Measurements from ENCODE around the gene SLC7A1. TPM values are rescaled to one million over a fixed set of nuclear protein-coding genes. Genes with fewer than 3 reads are reported as not detected.
A peak's percentile ranks its signal among the peaks of the same experiment; 100 is the strongest.

The SLC7A1 gene
- total and polyA plus RNA-seq, 4 donors, result 6.6 to 53.8 (median 10.5) TPM

DNA sequence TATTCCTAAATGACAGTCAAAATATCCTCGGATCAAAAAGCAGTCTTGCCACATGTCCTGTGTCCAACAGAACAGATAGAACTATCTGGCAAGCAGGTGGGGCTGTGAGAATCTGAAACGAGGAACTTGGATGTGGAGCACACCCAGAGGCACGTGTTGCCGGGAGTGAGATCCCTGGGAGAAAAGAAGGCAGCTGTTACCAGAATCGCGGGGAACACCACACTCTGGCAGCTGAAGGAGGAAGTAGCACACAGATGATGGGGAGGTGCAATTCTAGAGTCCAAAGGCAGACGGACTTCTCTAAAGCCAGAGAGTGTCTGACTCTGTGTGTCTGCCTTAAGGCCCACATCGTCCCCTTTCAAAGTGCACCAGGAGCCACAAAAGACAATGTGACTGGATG is 22.3 kb downstream of the SLC7A1 start:
- H3K36me3 ChIP-seq (ENCODE audit: control insufficient read depth in 4 of 4, insufficient read depth in 4 of 4, low read length in 4 of 4), result no peaks in the 10 kb centered on the region
- 3 to 27% methylated on average over 8 of the region's 8 CpGs for WGBS, 2 donors
- peaks cover 0 to 10% (median 0%) of the 10 kb centered on the region in 5 donors for H3K4me1 ChIP-seq (ENCODE audit: control insufficient read depth in 5 of 5, insufficient read depth in 5 of 5, low read length in 5 of 5)
- H3K9ac ChIP-seq (ENCODE audit: insufficient read depth in 1 of 2, low read length in 2 of 2), result no peak overlapping the region
- peak in 1 of 3 donors; percentile 27 for DNase-seq
- H3K27ac ChIP-seq (ENCODE audit: low read depth in 1 of 2, low read length in 1 of 2), result no peak overlapping the region
- no peaks in the 10 kb centered on the region for H3K27me3 ChIP-seq (ENCODE audit: control insufficient read depth in 3 of 3, insufficient read depth in 3 of 3, low read length in 2 of 3)
- ATAC-seq (ENCODE audit: insufficient read depth, low FRiP score), result no peak
- TF ChIP-seq, protein P1, sequence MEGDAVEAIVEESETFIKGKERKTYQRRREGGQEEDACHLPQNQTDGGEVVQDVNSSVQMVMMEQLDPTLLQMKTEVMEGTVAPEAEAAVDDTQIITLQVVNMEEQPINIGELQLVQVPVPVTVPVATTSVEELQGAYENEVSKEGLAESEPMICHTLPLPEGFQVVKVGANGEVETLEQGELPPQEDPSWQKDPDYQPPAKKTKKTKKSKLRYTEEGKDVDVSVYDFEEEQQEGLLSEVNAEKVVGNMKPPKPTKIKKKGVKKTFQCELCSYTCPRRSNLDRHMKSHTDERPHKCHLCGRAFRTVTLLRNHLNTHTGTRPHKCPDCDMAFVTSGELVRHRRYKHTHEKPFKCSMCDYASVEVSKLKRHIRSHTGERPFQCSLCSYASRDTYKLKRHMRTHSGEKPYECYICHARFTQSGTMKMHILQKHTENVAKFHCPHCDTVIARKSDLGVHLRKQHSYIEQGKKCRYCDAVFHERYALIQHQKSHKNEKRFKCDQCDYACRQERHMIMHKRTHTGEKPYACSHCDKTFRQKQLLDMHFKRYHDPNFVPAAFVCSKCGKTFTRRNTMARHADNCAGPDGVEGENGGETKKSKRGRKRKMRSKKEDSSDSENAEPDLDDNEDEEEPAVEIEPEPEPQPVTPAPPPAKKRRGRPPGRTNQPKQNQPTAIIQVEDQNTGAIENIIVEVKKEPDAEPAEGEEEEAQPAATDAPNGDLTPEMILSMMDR (IDR thresholded peaks at IDR 0.05; ENCODE audit: control extremely low read depth, extremely low read depth), result no peak
- H3K4me3 ChIP-seq, result no peak overlapping the region
- no peaks in the 10 kb centered on the region for H3K9me3 ChIP-seq (ENCODE audit: control insufficient read depth in 4 of 4, insufficient read depth in 3 of 4, low read length in 3 of 4)

- ATAC-seq (ENCODE audit: insufficient read depth, low FRiP score), result no peak
- no peaks in the 10 kb centered on the region for H3K27me3 ChIP-seq (ENCODE audit: control insufficient read depth in 3 of 3, insufficient read depth in 3 of 3, low read length in 2 of 3)
- no peaks in the 10 kb centered on the region for H3K36me3 ChIP-seq (ENCODE audit: control insufficient read depth in 4 of 4, insufficient read depth in 4 of 4, low read length in 4 of 4)
- 63 to 72% methylated on average over 5 of the region's 5 CpGs for WGBS, 2 donors
- no peak overlapping the region for H3K4me3 ChIP-seq
- TF ChIP-seq, protein P1 (IDR thresholded peaks at IDR 0.05; ENCODE audit: control extremely low read depth, extremely low read depth), result no peak
- H3K9me3 ChIP-seq (ENCODE audit: control insufficient read depth in 4 of 4, insufficient read depth in 3 of 4, low read length in 3 of 4), result no peaks in the 10 kb centered on the region
- H3K9ac ChIP-seq (ENCODE audit: insufficient read depth in 1 of 2, low read length in 2 of 2), result no peak overlapping the region
- DNase-seq, result no peak
- H3K27ac ChIP-seq (ENCODE audit: low read depth in 1 of 2, low read length in 1 of 2), result no peak overlapping the region
- peaks cover 0 to 10% (median 0%) of the 10 kb centered on the region in 5 donors for H3K4me1 ChIP-seq (ENCODE audit: control insufficient read depth in 5 of 5, insufficient read depth in 5 of 5, low read length in 5 of 5)
These were observed 22.9 kb downstream of the SLC7A1 start for GRCh38 chr13:29572575-29572974.

DNA sequence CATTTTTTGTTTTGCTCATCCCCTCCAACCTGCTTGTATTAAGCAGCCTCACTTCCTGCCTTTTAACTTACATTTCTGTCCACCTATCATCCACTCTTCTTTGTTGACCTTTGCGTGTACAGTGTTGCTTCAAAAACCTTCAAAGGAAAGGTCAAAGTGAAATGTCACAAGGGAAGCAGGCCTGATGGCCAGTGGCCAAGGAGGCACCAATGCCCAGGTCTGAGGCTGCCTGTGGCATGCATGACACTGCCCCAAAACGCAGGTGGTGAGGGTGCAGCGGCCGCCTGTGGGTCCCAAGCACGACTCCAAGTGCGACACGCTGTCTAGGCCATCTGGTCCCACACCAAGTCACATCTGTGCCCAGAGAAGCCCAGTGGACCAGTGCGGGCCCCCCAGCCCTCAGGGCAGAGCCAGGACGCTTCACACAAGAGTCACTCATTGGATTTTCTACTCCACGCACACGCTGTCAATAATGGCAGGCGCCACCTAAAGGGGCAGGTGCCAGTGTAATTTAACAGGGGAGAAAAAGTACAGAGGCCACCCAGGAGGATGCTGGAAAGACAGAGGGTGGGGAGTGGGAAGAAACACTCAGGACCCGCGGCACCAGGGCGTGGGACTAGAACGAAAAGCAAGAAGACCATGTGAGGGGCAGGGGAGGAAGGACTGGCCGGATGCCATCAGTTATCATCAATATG is 23.5 kb downstream of the SLC7A1 start:
- no peaks in the 10 kb centered on the region for H3K9me3 ChIP-seq (ENCODE audit: control insufficient read depth in 4 of 4, insufficient read depth in 3 of 4, low read length in 3 of 4)
- 95 to 96% methylated on average over 17 of the region's 17 CpGs for WGBS, 2 donors
- TF ChIP-seq, protein P1 (IDR thresholded peaks at IDR 0.05; ENCODE audit: control extremely low read depth, extremely low read depth), result no peak
- no peaks in the 10 kb centered on the region for H3K36me3 ChIP-seq (ENCODE audit: control insufficient read depth in 4 of 4, insufficient read depth in 4 of 4, low read length in 4 of 4)
- H3K9ac ChIP-seq (ENCODE audit: insufficient read depth in 1 of 2, low read length in 2 of 2), result no peak overlapping the region
- peaks cover 0 to 10% (median 0%) of the 10 kb centered on the region in 5 donors for H3K4me1 ChIP-seq (ENCODE audit: control insufficient read depth in 5 of 5, insufficient read depth in 5 of 5, low read length in 5 of 5)
- H3K4me3 ChIP-seq, result no peak overlapping the region
- ATAC-seq (ENCODE audit: insufficient read depth, low FRiP score) (no peak), DNase-seq (no peak)
- H3K27ac ChIP-seq (ENCODE audit: low read depth in 1 of 2, low read length in 1 of 2), result no peak overlapping the region
- H3K27me3 ChIP-seq (ENCODE audit: control insufficient read depth in 3 of 3, insufficient read depth in 3 of 3, low read length in 2 of 3), result no peaks in the 10 kb centered on the region

Measured in lung (tissue), 12 donors.